Fibroblast of skin of left biceps (primary cell): Measurements from ENCODE around the gene OGT.
"Not testable (repeated sequence)": the region's sequence is repeated elsewhere in the genome, so short reads cannot be mapped to it uniquely, and the experiment has no call there.

Experiments used
- DNase-seq, 2 experiments: peaks; one replicate each; pipeline ENCODE4 v3.0.0-alpha.2; 2013; ENCODE audit warnings: low read depth in 2 of 2

Gene OGT

DNA sequence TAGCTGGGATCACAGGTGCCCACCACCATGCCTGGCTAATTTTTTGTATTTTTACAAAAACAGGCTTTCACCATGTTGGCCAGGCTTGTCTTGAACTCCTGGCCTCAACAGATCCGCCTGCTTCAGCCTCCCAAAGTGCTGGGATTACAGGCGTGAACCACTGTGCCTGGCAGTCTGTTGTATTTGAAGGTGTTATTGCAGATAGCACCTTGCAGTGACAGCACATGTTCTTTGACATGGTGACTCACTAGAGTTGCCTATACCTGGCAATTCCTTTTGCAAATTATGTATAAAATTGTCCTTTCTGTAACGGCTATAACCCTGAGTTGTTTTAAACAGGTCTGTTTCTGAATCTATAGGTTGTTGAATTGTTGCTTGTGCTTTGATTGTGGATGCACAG, 7.9 kb downstream of the OGT start:
- no peak for DNase-seq

DNA sequence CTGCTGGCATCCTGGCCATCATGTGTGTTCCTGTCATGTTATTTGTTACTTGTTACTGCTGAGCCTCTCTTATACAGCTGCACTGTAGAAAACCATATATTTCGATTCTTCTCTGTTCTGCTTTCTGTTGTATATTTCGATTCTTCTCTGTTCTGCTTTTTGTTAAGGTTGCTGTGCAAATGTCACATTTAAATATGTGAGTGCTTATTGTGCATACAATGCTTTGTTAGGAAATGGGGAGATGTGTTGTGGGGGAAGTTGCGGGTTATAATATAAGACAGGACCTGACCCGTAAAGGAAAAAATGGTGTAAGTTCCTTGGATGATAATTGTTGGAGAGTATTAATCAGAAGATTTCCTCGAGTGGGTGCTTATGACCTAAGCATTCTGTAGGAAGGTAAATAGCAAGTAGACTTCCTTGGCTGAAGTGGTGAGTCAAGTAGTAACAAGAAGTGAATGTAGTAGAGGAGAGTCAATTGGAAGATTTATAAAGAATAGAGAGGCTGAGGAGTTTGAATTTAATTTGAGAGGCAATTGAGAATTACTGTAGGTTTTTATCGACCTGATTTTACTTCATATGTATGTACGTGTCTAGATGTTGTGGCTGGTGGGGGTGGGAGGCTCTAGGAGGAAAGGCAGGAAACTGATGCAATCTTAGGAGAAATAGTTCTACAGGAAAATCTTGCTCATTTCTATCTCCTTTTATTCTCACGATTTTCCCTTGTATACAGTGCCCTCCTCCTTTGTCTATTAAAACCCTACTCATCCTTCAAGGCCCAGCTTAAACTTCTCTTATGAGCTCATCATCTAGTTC, 8.5 kb downstream of the OGT start:
- peak; percentile 48 to 55 for DNase-seq

DNA sequence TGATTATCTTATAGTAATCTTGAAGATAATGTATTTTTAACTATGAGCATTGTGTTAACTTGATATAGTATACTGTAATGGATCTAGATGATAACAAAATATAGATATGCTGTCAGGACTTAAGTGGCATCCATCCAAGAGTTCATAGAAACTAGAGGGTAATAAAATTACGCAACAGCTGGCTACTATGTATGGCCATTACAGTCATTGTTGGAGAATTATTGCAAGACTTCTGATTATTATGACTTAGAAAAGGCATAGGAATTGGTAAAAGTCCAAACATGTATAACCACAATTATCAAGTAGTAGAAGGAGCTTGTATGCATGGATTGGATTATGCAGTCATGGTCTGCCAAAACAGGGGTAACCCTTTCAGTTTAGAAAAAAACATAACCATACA, 9.5 kb downstream of the OGT start:
- peak; percentile 66 to 80 for DNase-seq

DNA sequence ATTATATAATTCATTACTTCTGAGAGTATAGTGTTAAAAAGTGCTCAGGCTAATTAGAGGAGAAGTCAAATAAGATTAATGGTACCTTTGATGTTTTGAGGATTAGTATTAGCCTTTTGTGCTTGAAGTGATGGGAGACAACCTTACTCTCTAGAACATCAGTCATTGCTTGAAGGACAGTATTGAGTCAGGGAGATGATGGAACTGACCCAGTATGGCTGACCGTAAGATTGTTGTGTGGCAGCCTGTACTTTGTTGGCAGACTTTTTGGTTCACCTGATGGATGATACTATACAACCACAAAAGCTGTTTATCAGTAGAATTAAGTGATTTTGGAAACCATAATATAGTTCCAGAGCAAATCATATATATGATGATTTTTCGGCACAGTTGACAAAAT, 9.9 kb downstream of the OGT start:
- DNase-seq, result no peak

DNA sequence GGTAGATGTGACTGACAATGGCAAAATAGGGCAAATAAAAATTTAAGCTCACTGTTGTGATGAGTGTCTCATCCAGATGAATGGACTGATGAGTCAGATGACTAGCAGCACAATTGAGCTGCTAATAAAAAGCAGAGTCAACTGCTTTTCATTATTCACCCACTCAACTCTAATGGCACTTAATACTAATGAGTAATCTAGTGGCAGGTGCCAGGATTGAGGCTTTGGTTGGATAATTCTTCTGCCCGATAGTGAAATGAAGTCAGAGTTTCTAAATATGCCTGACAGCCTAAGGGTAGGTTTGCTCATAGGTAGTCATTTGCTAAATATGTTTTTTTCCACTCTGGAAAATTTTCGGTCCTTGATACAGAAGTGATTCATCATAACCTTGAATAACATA, 10.4 kb downstream of the OGT start:
- peak; percentile 52 to 61 for DNase-seq

DNA sequence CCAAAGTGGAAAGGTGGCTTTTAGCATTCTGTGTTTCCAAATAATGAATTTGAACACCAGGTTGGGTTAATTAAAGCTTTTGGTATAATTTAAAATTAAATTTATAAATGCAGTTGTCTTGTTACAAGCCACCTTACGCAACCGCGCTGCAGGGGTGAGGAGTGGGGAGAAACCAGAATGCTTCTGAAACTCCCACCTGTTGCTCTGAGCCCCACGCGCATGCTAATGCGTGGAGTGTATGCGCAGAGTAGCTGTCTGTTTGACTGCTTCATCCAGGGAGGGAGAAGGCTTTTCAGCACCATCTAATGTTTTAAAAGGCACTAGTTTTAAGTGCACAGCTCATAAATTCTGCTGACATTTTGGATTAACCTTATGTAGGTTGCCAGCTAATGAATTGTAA, 12.5 kb downstream of the OGT start:
- no peak for DNase-seq

DNA sequence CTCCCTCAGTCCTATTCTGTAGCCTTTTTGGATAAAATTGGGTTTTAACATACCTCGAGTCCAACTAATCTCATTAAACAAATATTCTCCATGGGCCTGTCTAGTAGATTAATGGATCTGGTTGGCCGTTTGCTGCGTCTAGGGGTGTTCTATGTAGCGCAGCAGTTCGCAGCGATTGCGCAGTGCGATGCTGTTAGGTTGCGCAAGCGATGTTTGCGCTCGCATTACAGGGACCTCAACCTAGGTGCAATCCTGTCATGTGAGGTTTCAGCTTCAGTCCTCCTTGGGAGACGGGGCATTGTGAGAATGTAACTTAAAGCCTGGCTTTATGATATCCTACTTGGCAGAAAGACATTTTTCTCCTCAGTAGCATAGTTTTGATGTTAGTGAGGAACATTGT, 14.0 kb downstream of the OGT start:
- DNase-seq, result no peak

DNA sequence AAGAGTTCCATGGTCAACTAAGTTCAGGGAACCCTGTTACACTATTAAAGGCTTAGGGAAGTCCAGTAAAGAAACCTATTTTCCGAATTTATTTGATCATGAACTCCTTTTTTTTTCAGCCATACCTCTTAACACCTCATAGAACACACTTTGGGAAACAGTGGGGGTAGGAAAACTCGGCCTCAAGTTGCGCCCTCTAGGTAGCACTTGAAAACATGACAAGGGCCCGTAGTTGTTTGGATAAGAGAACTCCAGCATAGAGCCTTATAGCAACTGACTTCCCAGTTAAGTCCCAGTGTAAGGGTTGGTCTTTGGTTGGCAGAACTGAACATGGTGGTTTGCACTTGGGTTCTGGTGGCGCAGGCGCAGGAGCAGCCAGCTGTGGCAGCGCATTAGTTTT, 14.4 kb downstream of the OGT start:
- no peak for DNase-seq

DNA sequence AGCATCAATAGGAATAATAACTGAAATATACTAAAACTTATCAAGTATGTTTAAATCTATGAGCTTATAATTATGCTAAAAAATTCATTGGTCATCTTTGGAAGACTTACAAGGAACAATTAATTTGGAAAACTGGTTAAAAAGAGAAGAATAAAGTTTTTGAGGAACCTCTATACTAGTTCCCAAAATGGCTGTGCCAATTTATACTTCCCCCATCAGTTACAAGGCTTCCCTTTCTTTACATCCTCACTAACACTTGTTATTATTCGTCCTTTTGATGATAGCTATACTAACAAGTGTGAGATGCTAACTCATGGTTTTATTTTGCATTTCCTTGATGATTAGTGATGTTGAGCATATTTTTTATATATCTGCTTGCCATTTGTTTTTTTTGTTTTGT, 17.1 kb downstream of the OGT start:
- DNase-seq, result no peak

DNA sequence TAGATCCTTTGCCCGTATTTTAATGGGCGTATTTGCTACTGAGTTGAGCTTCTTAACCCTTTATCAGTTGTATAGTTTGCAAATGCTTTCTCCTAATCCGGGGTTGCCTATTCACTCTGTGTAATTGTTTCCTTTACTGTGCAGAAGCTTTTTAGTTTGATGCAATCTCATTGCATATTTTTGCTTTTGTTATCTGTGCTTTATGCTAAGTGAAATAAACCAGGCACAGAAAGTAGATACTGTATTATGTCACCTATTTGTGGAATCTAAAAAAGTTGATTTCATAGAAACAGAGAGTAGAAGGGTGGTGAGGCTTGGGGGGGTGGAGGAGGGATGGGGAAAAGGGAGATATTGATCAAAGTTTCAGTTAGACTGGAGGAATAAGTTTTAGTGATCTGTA, 17.7 kb downstream of the OGT start:
- DNase-seq, result no peak

DNA sequence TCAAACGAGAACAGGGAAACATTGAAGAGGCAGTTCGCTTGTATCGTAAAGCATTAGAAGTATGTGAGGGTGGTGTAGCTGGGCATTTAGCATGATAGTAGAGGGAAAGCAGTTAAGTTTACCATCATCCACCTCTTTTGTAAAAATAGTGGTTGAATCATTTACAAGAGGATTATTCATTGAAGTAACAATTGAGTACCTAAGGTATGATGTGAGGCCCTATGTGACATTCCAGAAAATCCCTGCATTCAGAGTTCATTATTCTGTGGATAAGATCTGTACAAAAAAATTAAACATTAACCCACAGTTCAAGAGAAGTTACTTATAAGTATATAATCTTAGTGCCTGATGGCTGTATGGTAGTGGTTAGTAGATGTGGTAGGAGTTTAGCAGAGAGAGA, 23.1 kb downstream of the OGT start:
- no peak for DNase-seq

DNA sequence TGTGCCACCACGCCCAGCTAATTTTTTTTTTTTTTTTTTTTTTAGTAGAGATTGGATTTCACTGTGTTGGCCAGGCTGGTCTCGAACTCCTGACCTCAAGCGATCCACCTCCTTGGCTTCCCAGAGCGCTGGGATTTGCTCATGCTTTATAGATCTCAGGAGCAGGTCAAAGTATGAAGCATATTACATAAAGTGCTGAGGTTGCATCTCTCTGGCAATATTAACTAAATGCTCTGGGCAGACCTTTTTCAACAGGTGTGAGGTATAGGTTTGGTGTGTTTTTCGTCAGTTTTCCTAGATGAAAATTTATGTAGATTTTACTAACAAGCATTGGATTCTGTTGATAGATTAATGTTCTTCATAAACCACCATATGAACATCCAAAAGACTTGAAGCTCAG, 26.0 kb downstream of the OGT start:
- no peak for DNase-seq

DNA sequence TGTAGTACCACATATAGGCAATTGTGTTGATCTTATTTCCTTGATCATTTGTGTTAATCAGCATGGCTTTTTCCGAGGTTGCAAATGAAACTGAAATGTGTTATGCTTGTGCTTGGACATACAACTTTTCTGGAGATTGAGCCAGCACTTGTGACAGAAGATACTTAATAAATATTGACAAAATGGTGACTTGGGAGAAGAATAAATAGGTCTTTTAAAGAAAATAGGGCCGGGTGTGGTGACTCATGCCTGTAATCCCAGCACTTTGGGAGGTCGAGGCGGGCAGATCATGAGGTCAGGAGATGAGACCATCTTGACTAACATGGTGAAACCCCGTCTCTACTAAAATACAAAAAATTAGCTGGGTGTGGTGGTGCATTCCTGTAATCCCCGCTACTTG, 26.9 kb downstream of the OGT start:
- not testable (repeated sequence) for DNase-seq

DNA sequence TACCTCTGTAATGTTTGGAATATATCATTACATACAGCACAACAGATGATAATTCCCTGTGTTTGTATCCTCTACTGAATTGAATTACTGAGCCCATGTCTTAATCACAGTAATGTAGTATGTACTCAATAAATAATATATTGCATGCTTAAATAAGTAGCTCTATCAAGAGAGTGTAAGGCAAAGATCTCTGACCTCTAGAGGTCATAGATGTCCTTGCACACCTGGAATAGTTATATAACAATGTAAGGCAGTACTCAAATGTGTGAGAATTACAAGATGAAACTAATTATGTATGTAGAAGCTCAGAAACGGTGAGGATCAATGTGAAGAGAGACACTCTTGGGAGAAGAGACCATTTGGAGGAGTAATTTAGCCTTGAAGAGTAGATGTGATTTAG, 31.0 kb downstream of the OGT start:
- DNase-seq, result no peak

DNA sequence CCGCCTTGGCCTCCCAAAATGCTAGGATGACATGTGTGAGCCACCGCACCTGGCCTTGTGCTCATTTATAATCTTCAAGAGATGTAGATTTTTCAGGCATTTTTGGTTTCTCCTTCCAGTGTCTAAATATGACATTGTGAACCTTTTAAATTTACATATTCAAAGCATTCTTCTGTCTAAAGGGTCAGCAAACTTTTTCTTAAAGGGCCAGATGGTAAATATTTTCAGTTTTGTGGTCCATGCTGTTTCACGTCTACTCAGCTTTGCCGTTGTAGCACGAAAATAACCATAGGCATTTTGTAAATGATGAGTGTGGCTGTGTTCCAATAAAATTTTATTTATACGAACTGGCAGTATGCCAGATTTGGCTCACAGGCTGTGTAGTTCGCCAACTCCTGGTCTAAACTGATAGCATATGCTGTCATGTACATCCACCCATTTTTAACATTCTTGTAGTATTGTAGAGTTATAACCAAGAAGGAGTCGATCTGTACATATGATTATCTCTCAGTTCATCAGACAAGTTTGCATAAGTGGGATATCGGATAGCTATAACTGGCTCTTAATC, 32.7 kb downstream of the OGT start:
- no peak for DNase-seq

DNA sequence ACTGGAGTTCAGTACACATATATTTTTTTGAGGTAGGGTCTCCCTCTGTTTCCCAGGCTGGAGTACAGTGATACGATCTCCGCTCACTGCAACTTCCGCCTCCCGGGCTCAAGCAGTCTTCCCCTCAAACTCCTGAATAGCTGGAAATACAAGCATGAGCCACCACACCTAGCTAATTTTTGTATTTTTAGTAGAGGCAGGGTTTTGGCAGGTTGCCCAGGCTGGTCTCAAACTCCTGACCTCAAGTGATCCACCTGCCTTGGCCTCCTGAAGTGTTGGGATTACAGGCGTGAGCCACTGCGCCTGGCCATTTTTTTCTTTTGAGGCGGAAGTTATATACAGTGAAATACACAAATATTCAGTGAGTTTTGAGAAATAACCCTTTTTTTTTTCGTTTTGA, 38.5 kb downstream of the OGT start:
- DNase-seq, result not testable (repeated sequence)

DNA sequence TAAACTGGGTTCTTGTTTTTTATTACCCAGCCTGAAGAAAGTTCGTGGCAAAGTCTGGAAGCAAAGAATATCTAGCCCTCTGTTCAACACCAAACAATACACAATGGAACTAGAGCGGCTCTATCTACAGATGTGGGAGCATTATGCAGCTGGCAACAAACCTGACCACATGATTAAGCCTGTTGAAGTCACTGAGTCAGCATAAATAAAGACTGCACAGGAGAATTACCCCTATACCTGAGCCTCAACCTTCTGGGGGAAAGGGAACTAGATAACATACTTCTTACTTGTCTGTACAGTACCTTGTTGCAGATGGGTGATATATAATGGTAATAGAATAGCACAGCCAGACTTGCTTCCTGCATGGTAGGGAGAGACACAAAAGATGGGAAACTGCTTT, 40.7 kb downstream of the OGT start:
- DNase-seq, result no peak

DNA sequence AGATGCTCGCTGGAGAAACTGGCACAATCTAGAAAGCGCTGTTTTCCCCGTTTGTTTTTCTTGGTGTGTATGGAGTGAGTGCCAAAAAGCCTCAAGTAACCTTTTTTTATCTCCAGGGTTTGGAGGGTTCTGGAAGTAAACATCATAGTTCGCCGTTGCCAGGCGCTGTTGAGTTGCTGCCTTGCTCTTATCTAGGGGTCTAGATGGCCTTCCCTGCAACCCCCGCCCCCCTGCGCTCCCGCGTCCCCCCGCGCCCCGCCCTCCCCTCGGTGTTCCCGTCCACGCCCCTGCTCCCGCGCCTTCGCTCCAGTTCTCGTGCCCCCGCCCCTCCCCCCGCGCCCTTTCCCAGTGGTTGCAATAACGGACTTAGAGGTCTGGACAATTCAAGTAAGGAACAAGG, 44.8 kb downstream of the OGT start:
- DNase-seq, result no peak

DNA sequence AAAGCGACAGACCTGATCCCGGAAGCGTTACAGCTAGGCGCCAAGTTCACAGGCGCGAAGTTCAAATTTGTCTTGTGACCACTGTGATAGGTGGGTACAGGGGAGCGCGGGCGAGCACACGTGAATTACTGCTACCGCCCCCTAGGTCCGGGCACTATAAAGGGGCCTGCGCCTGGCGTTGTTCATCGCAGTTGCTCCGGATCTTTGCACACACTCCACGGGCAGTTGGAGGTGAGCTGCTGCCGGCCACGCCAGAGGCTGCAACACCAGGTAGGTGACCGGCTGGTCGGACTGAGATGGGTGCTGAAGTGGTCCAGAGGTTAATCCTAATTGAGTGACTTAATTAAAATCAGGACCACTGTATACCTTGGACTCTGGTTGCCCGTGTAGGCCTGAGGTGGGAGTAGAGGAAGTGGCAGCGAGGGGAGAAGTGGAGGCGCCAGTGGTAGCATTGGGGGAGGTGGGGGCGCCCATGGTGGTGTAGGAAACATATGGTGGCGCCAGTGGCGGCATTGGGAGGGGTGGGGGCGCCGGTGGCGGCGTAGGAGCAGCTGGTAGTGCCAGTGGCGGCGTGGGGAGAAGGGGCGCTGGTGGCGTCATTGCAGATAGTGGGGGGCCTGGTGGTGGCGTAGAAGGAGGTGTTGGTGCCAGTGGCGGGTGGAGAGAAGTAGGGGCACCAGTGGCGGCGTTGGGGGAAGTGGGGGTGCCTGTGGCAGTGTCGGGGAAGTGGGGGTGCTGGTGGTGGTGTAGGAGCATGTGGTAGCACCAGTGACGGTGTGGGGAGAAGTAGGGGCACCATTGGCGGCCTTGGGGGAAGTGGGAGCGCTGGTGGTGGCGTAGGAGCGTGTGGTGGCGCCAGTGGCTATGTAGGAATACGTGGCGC, 45.6 kb downstream of the OGT start, which contains the start of gene GCNA:
Gene GCNA, plus strand, starts transcription at position 185 of the 883 bp plus-strand sequence. CDS start 2,385 bp downstream, outside the sequence.
- DNase-seq, result no peak

DNA sequence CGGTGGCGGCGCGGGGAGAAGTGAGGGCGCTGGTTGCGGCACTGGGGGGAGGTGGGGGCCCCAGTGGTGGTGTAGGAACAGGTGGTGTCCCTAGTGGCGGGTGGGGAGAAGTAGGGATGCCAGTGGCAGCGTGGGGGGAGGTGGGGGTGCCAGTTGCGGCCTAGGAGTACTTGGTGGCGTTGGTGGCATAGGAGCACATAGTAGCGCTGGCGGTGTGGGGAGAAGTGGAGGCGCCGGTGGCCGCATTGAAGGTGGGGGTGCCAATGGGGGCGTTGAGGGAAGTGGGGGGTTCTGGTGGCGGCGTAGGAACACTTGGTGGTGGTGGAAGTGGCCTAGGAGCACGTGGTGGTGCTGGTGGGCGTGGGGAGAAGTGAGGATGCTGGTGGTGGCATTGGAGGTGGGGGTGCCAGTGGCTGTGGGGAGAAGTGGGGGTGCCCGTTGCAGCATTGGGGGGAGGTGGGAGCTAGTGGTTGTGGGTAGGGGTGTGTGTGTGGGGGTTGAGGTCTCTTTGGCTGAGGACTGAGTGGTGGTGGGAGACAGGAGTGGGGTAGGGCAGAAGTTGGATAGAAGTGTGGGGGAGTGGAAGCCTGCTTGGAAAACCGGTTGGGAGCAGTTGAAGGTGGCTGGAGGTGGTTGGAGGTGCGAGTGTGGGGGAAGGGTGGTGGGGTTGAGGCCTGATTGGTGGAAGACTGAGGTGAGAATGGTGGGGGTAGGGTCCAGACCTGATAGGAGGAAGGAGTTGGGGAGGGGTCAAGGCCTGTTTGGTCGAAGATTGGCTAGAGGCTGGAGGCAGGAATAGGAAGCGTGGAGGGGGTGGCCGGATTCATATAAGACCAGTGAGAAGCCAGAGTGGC, 46.5 kb downstream of the OGT start:
- no peak for DNase-seq

DNA sequence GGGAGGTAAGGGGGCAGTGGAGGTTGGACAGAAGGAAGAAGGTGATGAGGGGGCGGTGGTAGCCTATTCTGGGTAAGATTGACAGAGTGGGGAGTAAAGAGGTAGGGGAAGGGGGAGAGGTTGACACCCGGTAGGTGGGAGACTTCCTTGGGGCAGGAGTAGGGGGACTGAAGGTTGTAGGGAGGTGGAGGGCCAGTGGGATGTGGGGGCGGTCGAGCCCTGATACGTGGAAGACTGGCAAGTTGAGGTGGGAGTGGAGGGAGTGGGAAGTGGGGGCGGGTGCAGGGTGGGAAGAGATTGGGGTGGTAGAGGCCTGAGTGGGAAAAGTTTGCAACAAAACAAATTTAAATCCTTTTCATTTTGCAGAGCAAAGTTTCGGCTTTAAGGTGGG, 47.1 kb downstream of the OGT start:
- DNase-seq, result no peak

DNA sequence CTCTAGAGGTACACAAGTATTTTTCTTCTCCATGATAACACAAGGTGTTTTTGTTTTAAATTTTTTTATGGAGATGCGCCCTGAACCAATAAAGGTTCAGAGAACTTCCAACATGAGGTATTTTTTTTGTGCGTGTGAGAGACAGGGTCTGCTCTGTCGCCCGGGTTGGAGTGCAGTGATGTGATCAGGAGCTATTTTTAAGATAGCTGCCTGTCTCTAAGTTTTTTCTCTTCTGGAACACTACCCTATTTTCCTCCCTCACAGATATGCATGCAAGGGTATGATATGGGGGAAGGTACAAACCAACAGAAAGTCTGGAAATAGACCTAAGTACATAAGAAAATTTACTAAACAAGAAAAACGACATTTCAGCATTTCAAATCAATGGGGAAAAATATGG, 48.3 kb downstream of the OGT start:
- no peak for DNase-seq
